ENCODE data around the gene IPCEF1. TPM values are rescaled to one million over a fixed set of nuclear protein-coding genes. Genes with fewer than 3 reads are reported as not detected.

Gene IPCEF1
- total and polyA plus RNA-seq, 2 of the 8 experiments (the other 6 are each of a cell fraction or from before 2014, with no cell fraction given) = 0.41 to 0.78 TPM

DNA sequence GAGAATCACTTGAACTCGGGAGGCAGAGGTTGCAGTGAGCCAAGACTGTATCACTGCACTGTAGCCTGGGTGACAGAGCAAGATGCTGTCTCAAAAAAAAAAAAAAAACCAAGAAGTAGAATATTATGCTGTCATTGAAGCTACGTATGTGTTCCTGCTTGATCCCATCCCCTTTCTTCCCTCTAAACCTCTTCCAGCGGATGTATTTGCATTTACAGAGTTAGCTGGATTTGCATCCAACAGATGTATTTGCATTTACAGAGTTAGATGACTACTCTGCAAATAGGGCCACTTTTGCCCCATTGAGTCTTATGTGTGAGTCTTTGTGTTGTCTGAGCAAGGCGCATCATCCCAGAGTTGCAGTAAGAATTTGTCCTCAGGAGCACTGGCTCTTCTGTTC lies 24.9 kb upstream of the IPCEF1 start:
- no peak overlapping the region for H4K91ac ChIP-seq (replicated peaks; ENCODE audit: insufficient read length, low read length)
- FAIRE-seq (no peak), DNase-seq (ENCODE audit: low read depth in 1 of 2, low spot score in 2 of 2) (no peak)
- H3K4me2 ChIP-seq (ENCODE audit: insufficient read depth in 1 of 2, low read depth in 2 of 2, low read length in 2 of 2) = no peak overlapping the region
- no peak overlapping the region for H4K8ac ChIP-seq (ENCODE audit: extremely low read depth, insufficient read depth, low read length)
- CTCF ChIA-PET (ENCODE audit: partially characterized antibody) = interaction anchor here (0.6 to 1.4 kb wide), 2 partner anchors 10 to 270 kb away, joined by 3 to 4 read pairs; no protein-coding TSS in a partner anchor
- no peaks in the 10 kb centered on the region for H3K9me3 ChIP-seq (ENCODE audit: insufficient read depth in 2 of 2, low read depth in 1 of 2, low read length in 1 of 2)
- no peaks in the 10 kb centered on the region for H4K20me1 ChIP-seq (replicated peaks in 1 of 2; ENCODE audit: control insufficient read depth in 1 of 2, insufficient read depth in 2 of 2, low read length in 2 of 2)
- H2BK5ac ChIP-seq (ENCODE audit: low read depth, low read length) = no peak overlapping the region
- WGBS, 2 experiments (ENCODE audit: extremely low coverage in 1 of 2, insufficient coverage in 1 of 2, insufficient read length in 1 of 2, insufficient replicate concordance in 2 of 2, low coverage in 1 of 2, low lambda C conversion rate in 2 of 2, missing lambda C conversion rate in 1 of 2) = 83% methylated on average over 4 of the region's 4 CpGs; no CpG with 5 or more reads in 1 of the 2 experiments
- no peaks in the 10 kb centered on the region for H3K79me2 ChIP-seq (ENCODE audit: control insufficient read depth in 1 of 2, insufficient read depth in 2 of 2, low read length in 2 of 2)
- no peaks in the 10 kb centered on the region for H3K79me1 ChIP-seq (ENCODE audit: low read depth, low read length)
- H3K18ac ChIP-seq (ENCODE audit: extremely low read depth, low read length) = no peak overlapping the region
- H3K4me1 ChIP-seq (replicated peaks in 1 of 4; ENCODE audit: control insufficient read depth in 3 of 4, insufficient read depth in 4 of 4, low read length in 3 of 4) = 0 out of 7 replicates have a peak, but pooled peaks cover 0 to 3% (median 0%) of the 10 kb centered on the region in 4 experiments
- no peak overlapping the region for H2BK20ac ChIP-seq (ENCODE audit: low read length)
- H3K4ac ChIP-seq (replicated peaks; ENCODE audit: insufficient read length, low read depth, low read length) = no peak overlapping the region
- H2BK120ac ChIP-seq (replicated peaks; ENCODE audit: low read depth, low read length) = no peak overlapping the region
- H3K56ac ChIP-seq (replicated peaks; ENCODE audit: insufficient read length, low read depth, low read length) = no peak overlapping the region
- H4K5ac ChIP-seq (ENCODE audit: insufficient read length, low read depth, low read length) = no peak overlapping the region
- H3K23me2 ChIP-seq (ENCODE audit: low read depth, low read length) = no peaks in the 10 kb centered on the region
- H3K27ac ChIP-seq (ENCODE audit: low read depth, low read length) = no peak overlapping the region
- no peak overlapping the region for H2BK12ac ChIP-seq (ENCODE audit: low read depth, low read length)
- H2AK5ac ChIP-seq (ENCODE audit: low read depth, low read length) = no peak overlapping the region
- no peak overlapping the region for H3K23ac ChIP-seq (ENCODE audit: insufficient read length)
- no peak overlapping the region for H3K9ac ChIP-seq (replicated peaks in 1 of 4; ENCODE audit: extremely low read depth in 1 of 4, low read depth in 3 of 4, low read length in 3 of 4)
- no peak overlapping the region for H2AFZ ChIP-seq (ENCODE audit: low read length)
- H3K36me3 ChIP-seq (ENCODE audit: control insufficient read depth in 2 of 4, insufficient read depth in 4 of 4, low read length in 3 of 4) = no peaks in the 10 kb centered on the region
- H3K27me3 ChIP-seq (replicated peaks in 1 of 4; ENCODE audit: control insufficient read depth in 3 of 4, extremely low read depth in 1 of 4, insufficient read depth in 3 of 4, low read length in 3 of 4) = no peaks in the 10 kb centered on the region
- H2BK15ac ChIP-seq (ENCODE audit: low read length) = no peak overlapping the region
- POLR2A ChIA-PET (ENCODE audit: partially characterized antibody) = no interaction called here
- no peak overlapping the region for H3K4me3 ChIP-seq (ENCODE audit: extremely low read depth in 1 of 4, insufficient read depth in 2 of 4, low read depth in 3 of 4, low read length in 4 of 4)
- no peak overlapping the region for H3K14ac ChIP-seq (ENCODE audit: insufficient read length)
- TF ChIP-seq HDAC2 (IDR thresholded peaks at IDR 0.05; ENCODE audit: borderline replicate concordance in 1 of 2, low read depth in 2 of 2, low read length in 2 of 2) = no peak
- TF ChIP-seq RBBP5 (IDR thresholded peaks at IDR 0.05; ENCODE audit: borderline replicate concordance, low read depth, low read length) = no peak
- TF ChIP-seq CBX5 (IDR thresholded peaks at IDR 0.05; ENCODE audit: low read depth, low read length) = no peak
- no peak for TF ChIP-seq TAF1 (IDR thresholded peaks at IDR 0.05; ENCODE audit: low read depth, low read length)
- TF ChIP-seq PHF8 (conservative IDR thresholded peaks at IDR 0.05; ENCODE audit: low read depth, low read length) = no peak
- no peak for TF ChIP-seq SP1 (IDR thresholded peaks at IDR 0.05; ENCODE audit: low read depth, low read length)
